K562 (cell line): Measurements from ENCODE around the gene HJV. TPM values are rescaled to one million over a fixed set of nuclear protein-coding genes. Genes with fewer than 3 reads are reported as not detected.
A peak's percentile ranks its signal among the peaks of the same experiment; 100 is the strongest.

Experiments used
- BRD4 ChIP-seq: fragments of 200-600 bp; sonication (generic); IDR thresholded peaks from 2 replicates; pipeline ENCODE4 v1.6.1; 2017; ENCODE audit warnings: inconsistent platforms
- EGR1 ChIP-seq: fragments of 450-650 bp; conservative IDR thresholded peaks from 2 replicates; pipeline ENCODE4 v1.6.1; 2017; ENCODE audit warnings: mild to moderate bottlenecking
- FOXK2 ChIP-seq, 2 experiments: fragments of 450-650 bp; IDR thresholded peaks in 1 of 2; conservative IDR thresholded peaks in 1 of 2; 2 replicates each; pipeline ENCODE4 v1.6.1; 2016; ENCODE audit warnings: low read depth in 2 of 2, mild to moderate bottlenecking in 1 of 2
- HNRNPUL1 ChIP-seq: fragments of 200-400 bp; formaldehyde crosslinking; IDR thresholded peaks from 2 replicates; pipeline ENCODE4 v1.6.1; 2017; ENCODE audit warnings: low read length
- KLF1 ChIP-seq: fragments of 450-650 bp; IDR thresholded peaks from 2 replicates; pipeline ENCODE4 v1.6.1; 2016; ENCODE audit warnings: missing genetic modification characterization, missing compliant biosample characterization
- MTF1 ChIP-seq: fragments of 250-450 bp; sonication (Bioruptor Pico); IDR thresholded peaks from 2 replicates; pipeline ENCODE4 v1.9.0; 2021; ENCODE audit warnings: moderate library complexity, mild to moderate bottlenecking, inconsistent platforms, borderline replicate concordance
- NFATC3 ChIP-seq: fragments of 450-650 bp; IDR thresholded peaks from 2 replicates; pipeline ENCODE4 v1.6.1; 2017; ENCODE audit warnings: mild to moderate bottlenecking
- NFIX ChIP-seq: fragments of 250-450 bp; sonication (Bioruptor Pico); IDR thresholded peaks from 2 replicates; pipeline ENCODE4 v1.4.0; 2020; ENCODE audit warnings: low read depth, mild to moderate bottlenecking, moderate library complexity
- PHF21A ChIP-seq: fragments of 450-650 bp; IDR thresholded peaks from 2 replicates; pipeline ENCODE4 v1.6.1; 2017; ENCODE audit warnings: low read depth, borderline replicate concordance
- PTRF ChIP-seq: fragments of 450-650 bp; IDR thresholded peaks from 2 replicates; pipeline ENCODE4 v1.6.1; 2016; ENCODE audit warnings: mild to moderate bottlenecking, missing genetic modification characterization, missing compliant biosample characterization
- RUNX1 ChIP-seq: sonication (generic); IDR thresholded peaks from 2 replicates; pipeline ENCODE4 v1.6.1; 2016; ENCODE audit warnings: antibody characterized with exemption, low read depth
- SAP30 ChIP-seq: fragments of 200-600 bp; sonication (generic); IDR thresholded peaks from 2 replicates; pipeline ENCODE4 v1.6.1; 2012; ENCODE audit warnings: borderline replicate concordance, low read depth, mild to moderate bottlenecking, moderate library complexity, low read length, control low read depth, inconsistent platforms; ENCODE audit not compliant: insufficient read depth, poor library complexity, severe bottlenecking
- TCF7 ChIP-seq: sonication (generic); IDR thresholded peaks from 2 replicates; pipeline ENCODE4 v1.6.1; 2016; ENCODE audit warnings: antibody characterized with exemption, borderline replicate concordance
- YBX1 ChIP-seq: fragments of 450-650 bp; IDR thresholded peaks from 2 replicates; pipeline ENCODE4 v1.7.1; 2016; ENCODE audit warnings: mild to moderate bottlenecking
- ZNF121 ChIP-seq: sonication (generic); formaldehyde crosslinking; conservative IDR thresholded peaks from 2 replicates; pipeline ENCODE4 v1.8.0; 2022; ENCODE audit warnings: missing genetic modification reagents
- ZNF79 ChIP-seq: fragments of 250-450 bp; sonication (Bioruptor Pico); IDR thresholded peaks from 2 replicates; pipeline ENCODE4 v1.4.0; 2020; ENCODE audit warnings: low read depth, mild to moderate bottlenecking, moderate library complexity
- polyA plus RNA-seq, 8 experiments: library from polyadenylated mRNA; depleted of rRNA in 4 of 8; stranded (reverse) in 5 of 8; unstranded in 3 of 8; fragments of >200 nt; fragmentation: Nextera tagmentation in 2 of 8; fragmentation: Illumina TruSeq in 1 of 8; extraction: Ambion mirVana in 2 of 8; extraction: Trizol in 1 of 8; gene quantifications; 2 replicates each; pipeline versions ENCODE4 v1.2.1 to v1.2.3, GENCODE V29; 2011 to 2014; ENCODE audit warnings: inconsistent platforms in 1 of 8, missing spikeins in 1 of 8
- total RNA-seq, 7 experiments: library from RNA; depleted of rRNA in 6 of 7; stranded (reverse); fragments of >200 nt in 6 of 7; fragmentation: Illumina TruSeq in 2 of 7; extraction: Trizol in 2 of 7; gene quantifications; 2 replicates each; pipeline versions ENCODE4 v1.2.1 to v1.2.3, GENCODE V29; 2011 to 2021; ENCODE audit warnings: low replicate concordance in 1 of 7
- TF ChIP-seq, protein P1 (sequence below): fragments of 450-650 bp; IDR thresholded peaks from 2 replicates; pipeline ENCODE4 v1.6.1; 2014; ENCODE audit warnings: low read depth, mild to moderate bottlenecking, moderate library complexity, borderline replicate concordance
- TF ChIP-seq, protein P2 (sequence below): sonication (generic); formaldehyde crosslinking; IDR thresholded peaks from 2 replicates; pipeline ENCODE4 v1.5.0; 2020; ENCODE audit warnings: missing genetic modification reagents
- TF ChIP-seq, protein P3 (sequence below): fragments of 450-650 bp; IDR thresholded peaks from 2 replicates; pipeline ENCODE4 v1.6.1; 2017; ENCODE audit warnings: antibody characterized with exemption, mild to moderate bottlenecking
- TF ChIP-seq, protein P4 (sequence below): fragments of 450-650 bp; conservative IDR thresholded peaks from 2 replicates; pipeline ENCODE4 v1.6.1; 2016; ENCODE audit warnings: missing genetic modification characterization, low read depth, mild to moderate bottlenecking, control low read depth, missing compliant biosample characterization

HJV gene
- total and polyA plus RNA-seq, 9 of the 15 experiments (the other 6 are each of a cell fraction or from before 2014, with no cell fraction given): 1.0 to 6.6 (median 2.4) TPM

DNA sequence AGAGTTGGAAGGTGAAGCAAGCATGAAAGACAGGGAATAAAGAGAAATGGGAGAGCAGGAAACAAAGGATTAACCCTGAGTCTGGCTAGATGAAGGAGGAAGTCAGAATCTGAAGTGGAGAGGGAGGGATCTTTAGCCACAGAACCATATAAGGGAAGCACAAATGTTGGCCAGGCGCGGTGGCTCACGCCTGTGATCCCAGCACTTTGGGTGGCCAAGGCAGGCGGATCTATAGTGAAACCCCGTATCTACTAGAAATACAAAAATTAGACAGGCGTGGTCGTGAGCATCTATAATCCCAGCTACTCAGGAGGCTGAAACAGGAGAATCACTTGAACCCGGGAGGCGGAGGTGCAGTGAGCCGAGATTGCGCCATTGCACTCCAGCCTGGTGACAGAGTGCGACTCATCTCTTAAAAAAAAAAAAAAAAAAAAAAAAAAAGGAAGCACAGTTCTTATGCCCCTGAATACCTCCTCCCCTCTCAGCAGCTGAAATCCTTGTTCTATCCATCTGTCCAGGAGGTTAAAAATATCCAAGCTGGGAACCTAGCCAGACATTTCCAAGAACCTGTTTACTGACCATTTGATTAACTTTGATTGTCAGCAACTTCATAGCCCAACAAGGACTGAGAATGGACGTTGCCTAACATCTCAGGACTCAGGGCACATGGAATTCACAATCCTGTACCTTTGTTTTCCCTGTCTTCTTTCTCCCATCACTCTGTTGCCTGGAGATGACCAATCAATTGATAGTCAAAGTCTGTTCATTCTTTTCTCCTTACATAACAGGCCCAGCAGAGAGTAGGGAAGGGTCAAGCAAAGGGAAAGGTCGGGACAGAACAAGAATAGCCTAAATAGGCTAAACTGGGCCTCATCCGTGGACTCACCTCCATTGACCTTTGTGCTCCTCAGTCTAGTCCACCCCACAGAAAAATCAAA lies 35.8 kb downstream of the HJV start (continued):
- 0 out of 4 replicates have a peak, but pooled peaks of 1 of the 2 experiments have one; percentile 23 for TF ChIP-seq FOXK2 (conservative IDR thresholded peaks at IDR 0.05 in 1 of 2, IDR thresholded peaks at IDR 0.05 in 1 of 2; ENCODE audit: low read depth in 2 of 2)
- no peak for TF ChIP-seq ZNF79
- TF ChIP-seq TCF7: no peak
- TF ChIP-seq, protein P1, sequence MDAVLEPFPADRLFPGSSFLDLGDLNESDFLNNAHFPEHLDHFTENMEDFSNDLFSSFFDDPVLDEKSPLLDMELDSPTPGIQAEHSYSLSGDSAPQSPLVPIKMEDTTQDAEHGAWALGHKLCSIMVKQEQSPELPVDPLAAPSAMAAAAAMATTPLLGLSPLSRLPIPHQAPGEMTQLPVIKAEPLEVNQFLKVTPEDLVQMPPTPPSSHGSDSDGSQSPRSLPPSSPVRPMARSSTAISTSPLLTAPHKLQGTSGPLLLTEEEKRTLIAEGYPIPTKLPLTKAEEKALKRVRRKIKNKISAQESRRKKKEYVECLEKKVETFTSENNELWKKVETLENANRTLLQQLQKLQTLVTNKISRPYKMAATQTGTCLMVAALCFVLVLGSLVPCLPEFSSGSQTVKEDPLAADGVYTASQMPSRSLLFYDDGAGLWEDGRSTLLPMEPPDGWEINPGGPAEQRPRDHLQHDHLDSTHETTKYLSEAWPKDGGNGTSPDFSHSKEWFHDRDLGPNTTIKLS: no peak
- TF ChIP-seq PHF21A: no peak
- no peak for TF ChIP-seq SAP30
- TF ChIP-seq PTRF: no peak
- no peak for TF ChIP-seq MTF1 (CRISPR knock-in tag)
- TF ChIP-seq NFIX (CRISPR knock-in tag): no peak
- TF ChIP-seq EGR1: no peak
- no peak for TF ChIP-seq HNRNPUL1
- TF ChIP-seq, protein P2, sequence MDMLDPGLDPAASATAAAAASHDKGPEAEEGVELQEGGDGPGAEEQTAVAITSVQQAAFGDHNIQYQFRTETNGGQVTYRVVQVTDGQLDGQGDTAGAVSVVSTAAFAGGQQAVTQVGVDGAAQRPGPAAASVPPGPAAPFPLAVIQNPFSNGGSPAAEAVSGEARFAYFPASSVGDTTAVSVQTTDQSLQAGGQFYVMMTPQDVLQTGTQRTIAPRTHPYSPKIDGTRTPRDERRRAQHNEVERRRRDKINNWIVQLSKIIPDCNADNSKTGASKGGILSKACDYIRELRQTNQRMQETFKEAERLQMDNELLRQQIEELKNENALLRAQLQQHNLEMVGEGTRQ (CRISPR knock-in tag): no peak
- TF ChIP-seq BRD4: no peak
- TF ChIP-seq, protein P3, sequence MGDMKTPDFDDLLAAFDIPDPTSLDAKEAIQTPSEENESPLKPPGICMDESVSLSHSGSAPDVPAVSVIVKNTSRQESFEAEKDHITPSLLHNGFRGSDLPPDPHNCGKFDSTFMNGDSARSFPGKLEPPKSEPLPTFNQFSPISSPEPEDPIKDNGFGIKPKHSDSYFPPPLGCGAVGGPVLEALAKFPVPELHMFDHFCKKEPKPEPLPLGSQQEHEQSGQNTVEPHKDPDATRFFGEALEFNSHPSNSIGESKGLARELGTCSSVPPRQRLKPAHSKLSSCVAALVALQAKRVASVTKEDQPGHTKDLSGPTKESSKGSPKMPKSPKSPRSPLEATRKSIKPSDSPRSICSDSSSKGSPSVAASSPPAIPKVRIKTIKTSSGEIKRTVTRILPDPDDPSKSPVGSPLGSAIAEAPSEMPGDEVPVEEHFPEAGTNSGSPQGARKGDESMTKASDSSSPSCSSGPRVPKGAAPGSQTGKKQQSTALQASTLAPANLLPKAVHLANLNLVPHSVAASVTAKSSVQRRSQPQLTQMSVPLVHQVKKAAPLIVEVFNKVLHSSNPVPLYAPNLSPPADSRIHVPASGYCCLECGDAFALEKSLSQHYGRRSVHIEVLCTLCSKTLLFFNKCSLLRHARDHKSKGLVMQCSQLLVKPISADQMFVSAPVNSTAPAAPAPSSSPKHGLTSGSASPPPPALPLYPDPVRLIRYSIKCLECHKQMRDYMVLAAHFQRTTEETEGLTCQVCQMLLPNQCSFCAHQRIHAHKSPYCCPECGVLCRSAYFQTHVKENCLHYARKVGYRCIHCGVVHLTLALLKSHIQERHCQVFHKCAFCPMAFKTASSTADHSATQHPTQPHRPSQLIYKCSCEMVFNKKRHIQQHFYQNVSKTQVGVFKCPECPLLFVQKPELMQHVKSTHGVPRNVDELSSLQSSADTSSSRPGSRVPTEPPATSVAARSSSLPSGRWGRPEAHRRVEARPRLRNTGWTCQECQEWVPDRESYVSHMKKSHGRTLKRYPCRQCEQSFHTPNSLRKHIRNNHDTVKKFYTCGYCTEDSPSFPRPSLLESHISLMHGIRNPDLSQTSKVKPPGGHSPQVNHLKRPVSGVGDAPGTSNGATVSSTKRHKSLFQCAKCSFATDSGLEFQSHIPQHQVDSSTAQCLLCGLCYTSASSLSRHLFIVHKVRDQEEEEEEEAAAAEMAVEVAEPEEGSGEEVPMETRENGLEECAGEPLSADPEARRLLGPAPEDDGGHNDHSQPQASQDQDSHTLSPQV: no peak
- no peak for TF ChIP-seq RUNX1
- no peak for TF ChIP-seq YBX1
- TF ChIP-seq, protein P4, sequence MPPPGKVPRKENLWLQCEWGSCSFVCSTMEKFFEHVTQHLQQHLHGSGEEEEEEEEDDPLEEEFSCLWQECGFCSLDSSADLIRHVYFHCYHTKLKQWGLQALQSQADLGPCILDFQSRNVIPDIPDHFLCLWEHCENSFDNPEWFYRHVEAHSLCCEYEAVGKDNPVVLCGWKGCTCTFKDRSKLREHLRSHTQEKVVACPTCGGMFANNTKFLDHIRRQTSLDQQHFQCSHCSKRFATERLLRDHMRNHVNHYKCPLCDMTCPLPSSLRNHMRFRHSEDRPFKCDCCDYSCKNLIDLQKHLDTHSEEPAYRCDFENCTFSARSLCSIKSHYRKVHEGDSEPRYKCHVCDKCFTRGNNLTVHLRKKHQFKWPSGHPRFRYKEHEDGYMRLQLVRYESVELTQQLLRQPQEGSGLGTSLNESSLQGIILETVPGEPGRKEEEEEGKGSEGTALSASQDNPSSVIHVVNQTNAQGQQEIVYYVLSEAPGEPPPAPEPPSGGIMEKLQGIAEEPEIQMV (tag): no peak
- no peak for TF ChIP-seq ZNF121 (CRISPR knock-in tag)
- TF ChIP-seq KLF1 (tag): no peak
- TF ChIP-seq NFATC3: no peak
